CD14-positive monocyte (primary cell): ENCODE results near the gene USP3. TPM values are rescaled to one million over a fixed set of nuclear protein-coding genes. Genes with fewer than 3 reads are reported as not detected.

Experiments used
- DNase-seq, 3 donors: peaks; one replicate each; pipeline ENCODE4 v3.0.0-alpha.2; 2011 to 2022
- H2AFZ ChIP-seq: 2 replicates; pipeline ENCODE4 v1.6.0; 2012; ENCODE audit warnings: mild to moderate bottlenecking, low read depth, low read length, inconsistent platforms; ENCODE audit not compliant: insufficient read depth, poor library complexity, severe bottlenecking
- H3K27ac ChIP-seq, 2 donors: 1 replicate in 1 of 2; 2 replicates in 1 of 2; pipeline ENCODE4 v1.5.1; 2012 to 2013; ENCODE audit warnings: low read length in 2 of 2, control low read depth in 1 of 2, inconsistent platforms in 1 of 2, low read depth in 1 of 2, mild to moderate bottlenecking in 1 of 2
- H3K27me3 ChIP-seq, 2 donors: one replicate each; pipeline versions ENCODE4 v1.6.0 to v1.6.1; 2011 to 2013; ENCODE audit warnings: low read length in 2 of 2; ENCODE audit not compliant: control insufficient read depth in 2 of 2, insufficient read depth in 2 of 2
- H3K36me3 ChIP-seq, 2 donors: replicated peaks in 1 of 2; 1 replicate in 1 of 2; 2 replicates in 1 of 2; pipeline versions ENCODE4 v1.5.1 to v1.6.1; 2012 to 2013; ENCODE audit warnings: low read length in 2 of 2, control low read depth in 1 of 2, inconsistent platforms in 1 of 2, mild to moderate bottlenecking in 1 of 2; ENCODE audit not compliant: insufficient read depth in 2 of 2, control insufficient read depth in 1 of 2
- H3K4me1 ChIP-seq, 2 donors: 1 replicate in 1 of 2; 2 replicates in 1 of 2; pipeline versions ENCODE4 v1.5.1 to v1.6.1; 2012 to 2013; ENCODE audit warnings: low read length in 2 of 2, control low read depth in 1 of 2, inconsistent platforms in 1 of 2, mild to moderate bottlenecking in 1 of 2, moderate library complexity in 1 of 2; ENCODE audit not compliant: insufficient read depth in 2 of 2, control insufficient read depth in 1 of 2
- H3K4me2 ChIP-seq: replicated peaks from 2 replicates; pipeline ENCODE3; 2012; ENCODE audit warnings: low read length, moderate library complexity, mild to moderate bottlenecking; ENCODE audit not compliant: poor library complexity, severe bottlenecking; ENCODE audit errors: extremely low read depth
- H3K4me3 ChIP-seq, 3 experiments: fragments of 200-600 bp in 1 of 3; sonication (generic) in 1 of 3; replicated peaks in 1 of 3; 1 replicate in 2 of 3; 2 replicates in 1 of 3; pipeline ENCODE4 v1.5.1; 2011 to 2013; ENCODE audit warnings: low read length in 3 of 3, mild to moderate bottlenecking in 3 of 3, control low read depth in 2 of 3, low read depth in 2 of 3, inconsistent platforms in 1 of 3, moderate library complexity in 1 of 3
- H3K79me2 ChIP-seq: 2 replicates; pipeline ENCODE4 v1.6.0; 2012; ENCODE audit warnings: mild to moderate bottlenecking, control low read depth, inconsistent platforms, low read length, moderate library complexity; ENCODE audit not compliant: insufficient read depth
- H3K9ac ChIP-seq: 2 replicates; pipeline ENCODE4 v1.6.0; 2017; ENCODE audit warnings: low read length, mild to moderate bottlenecking; ENCODE audit not compliant: insufficient read depth, poor library complexity, severe bottlenecking
- H3K9me3 ChIP-seq, 2 donors: replicated peaks in 1 of 2; 1 replicate in 1 of 2; 2 replicates in 1 of 2; pipeline versions ENCODE4 v1.5.1 to v1.6.1; 2012 to 2013; ENCODE audit warnings: low read length in 2 of 2, control low read depth in 1 of 2; ENCODE audit not compliant: control insufficient read depth in 1 of 2, insufficient read depth in 1 of 2
- H4K20me1 ChIP-seq: 2 replicates; pipeline ENCODE4 v1.6.0; 2012; ENCODE audit warnings: mild to moderate bottlenecking, low read length, control low read depth, moderate library complexity; ENCODE audit not compliant: insufficient read depth
- H3K27ac Mint-ChIP-seq, 7 donors: one replicate each; pipeline ENCODE4 v1.8.0; 2020; ENCODE audit warnings: mild to moderate bottlenecking in 7 of 7, mixed read lengths in 7 of 7, moderate library complexity in 6 of 7, inconsistent platforms in 2 of 7
- H3K27me3 Mint-ChIP-seq, 3 donors: one replicate each; pipeline ENCODE4 v1.8.0; 2021 to 2022; ENCODE audit warnings: low read depth in 3 of 3, mild to moderate bottlenecking in 3 of 3, mixed read lengths in 3 of 3, moderate library complexity in 3 of 3, inconsistent platforms in 1 of 3
- H3K36me3 Mint-ChIP-seq, 2 donors: one replicate each; pipeline ENCODE4 v1.8.0; 2020; ENCODE audit warnings: mixed read lengths in 2 of 2, inconsistent platforms in 1 of 2, mild to moderate bottlenecking in 1 of 2
- H3K4me1 Mint-ChIP-seq: one replicate; pipeline ENCODE4 v1.8.0; 2020; ENCODE audit warnings: mild to moderate bottlenecking, mixed read lengths
- H3K4me3 Mint-ChIP-seq, 2 donors: one replicate each; pipeline ENCODE4 v1.8.0; 2020; ENCODE audit warnings: mild to moderate bottlenecking in 2 of 2, mixed read lengths in 2 of 2, moderate library complexity in 1 of 2
- H3K9me3 Mint-ChIP-seq, 7 donors: one replicate each; pipeline ENCODE4 v1.8.0; 2020 to 2022; ENCODE audit warnings: mixed read lengths in 7 of 7, mild to moderate bottlenecking in 6 of 7, moderate library complexity in 6 of 7, inconsistent platforms in 2 of 7
- CTCF ChIP-seq: fragments of 200-600 bp; IDR thresholded peaks from one replicate; pipeline ENCODE4 v1.8.0; 2022; ENCODE audit warnings: antibody characterized with exemption, mild to moderate bottlenecking
- WGBS: methylation state at CpG from one replicate; pipeline ENCODE4 v1.1.5; 2013; ENCODE audit warnings: missing lambda C conversion rate; ENCODE audit not compliant: insufficient coverage; 5-methylcytosine and 5-hydroxymethylcytosine counted together
- intact Hi-C, 2 donors: fragments of 100-400 bp; cut with micrococcal nuclease; formaldehyde crosslinking; loops; one replicate each; pipeline versions ENCODE4 v1.15.0 to v1.15.1; 2023
- polyA plus RNA-seq, 3 donors: library from polyadenylated mRNA; depleted of rRNA in 1 of 3; unstranded in 2 of 3; stranded (reverse) in 1 of 3; fragments of 300-500 nt in 2 of 3; fragments of >200 nt in 1 of 3; fragmentation: Illumina TruSeq in 2 of 3; gene quantifications; 1 replicate in 2 of 3; 2 replicates in 1 of 3; pipeline ENCODE4 v1.2.3, GENCODE V29; 2012 to 2021

The USP3 gene
- polyA plus RNA-seq, 3 donors, result 91.4 to 167 (median 122) TPM

DNA sequence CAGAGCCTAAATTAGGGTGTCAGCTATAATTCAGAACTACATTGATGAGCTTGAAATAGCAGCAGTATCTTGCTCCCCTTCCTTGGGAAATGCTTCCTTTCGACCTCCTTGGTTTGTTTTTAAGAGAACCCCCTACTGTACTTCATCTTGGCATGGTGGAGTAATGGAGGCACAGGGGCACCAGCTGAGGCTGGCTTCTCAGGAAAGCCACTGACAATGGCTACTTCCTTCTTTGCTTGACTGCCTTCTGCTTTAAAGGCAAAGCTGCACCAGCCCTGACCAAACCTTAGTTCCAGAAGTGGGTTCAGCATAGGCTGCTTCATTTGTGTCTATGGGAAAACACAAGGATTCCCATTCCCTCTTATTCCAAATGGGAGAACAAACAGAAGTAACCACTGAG is 91.3 kb downstream of the USP3 start:
- Mint-ChIP-seq H3K4me1 (peaks cover 40% of the 10 kb centered on the region), H3K9me3 (no peaks in the 10 kb centered on the region), H3K27ac (peak overlapping the region in 6 of 7 donors; percentile 7 to 61 (median 56)), H3K4me3 (no peak overlapping the region), H3K27me3 (peaks cover 0 to 5% (median 0%) of the 10 kb centered on the region in 3 donors), H3K36me3 (peaks cover 37 to 40% of the 10 kb centered on the region in 2 donors)
- H3K27me3 ChIP-seq, result no peaks in the 10 kb centered on the region
- H3K4me1 ChIP-seq, result peaks cover 16 to 18% of the 10 kb centered on the region in 2 donors
- DNase-seq, result no peak
- H3K79me2 ChIP-seq, result no peaks in the 10 kb centered on the region
- H3K9ac ChIP-seq, result no peak overlapping the region
- WGBS, result no CpG with 5 or more reads among the region's 1 CpG
- intact Hi-C loops, result loop anchor here (10.0 kb wide), 2 partner anchors 301 to 311 kb away; no protein-coding TSS in a partner anchor
- TF ChIP-seq CTCF, result no peak
- H2AFZ ChIP-seq, result no peak overlapping the region
- H3K9me3 ChIP-seq, result no peaks in the 10 kb centered on the region
- no peak overlapping the region for H3K4me3 ChIP-seq
- peaks cover 65% of the 10 kb centered on the region for H4K20me1 ChIP-seq
- no peak overlapping the region for H3K4me2 ChIP-seq
- H3K36me3 ChIP-seq, result peaks cover 37 to 41% of the 10 kb centered on the region in 2 donors
- H3K27ac ChIP-seq, result peak overlapping the region in 1 of 2 donors; percentile 36

DNA sequence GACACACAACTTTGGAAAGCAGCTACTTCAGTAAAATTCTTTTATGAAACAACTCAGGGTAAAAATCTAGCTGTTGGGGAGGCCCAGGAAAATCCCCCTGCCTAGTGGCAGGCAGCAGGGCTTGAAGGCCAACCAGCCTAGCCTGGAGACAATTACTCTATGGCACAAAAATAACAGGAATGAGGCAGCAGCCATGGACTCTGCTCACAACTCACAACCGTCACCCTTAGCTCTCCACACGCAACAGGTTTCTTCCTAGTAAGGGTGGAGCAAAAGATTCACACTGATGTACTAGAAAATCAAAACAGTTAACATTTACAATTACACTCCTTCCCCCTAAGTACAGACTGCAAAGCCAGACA is 92.3 kb downstream of the USP3 start:
- 100% methylated on average over 2 of the region's 2 CpGs for WGBS
- TF ChIP-seq CTCF, result no peak
- no peaks in the 10 kb centered on the region for H3K9me3 Mint-ChIP-seq
- H3K4me1 Mint-ChIP-seq, result peaks cover 44% of the 10 kb centered on the region
- H3K4me2 ChIP-seq, result no peak overlapping the region
- H3K27me3 ChIP-seq, result no peaks in the 10 kb centered on the region
- H3K79me2 ChIP-seq, result no peaks in the 10 kb centered on the region
- H3K4me1 ChIP-seq, result peaks cover 19 to 27% of the 10 kb centered on the region in 2 donors
- H3K36me3 Mint-ChIP-seq, result peaks cover 28 to 31% of the 10 kb centered on the region in 2 donors
- peaks cover 0 to 5% (median 0%) of the 10 kb centered on the region in 3 donors for H3K27me3 Mint-ChIP-seq
- no peak for DNase-seq
- no peak overlapping the region for H3K27ac ChIP-seq
- intact Hi-C loops, result loop anchor here (10.0 kb wide), 2 partner anchors 302 to 312 kb away; no protein-coding TSS in a partner anchor
- H2AFZ ChIP-seq, result no peak overlapping the region
- no peak overlapping the region for H3K4me3 ChIP-seq
- H3K9ac ChIP-seq, result no peak overlapping the region
- peaks cover 27 to 31% of the 10 kb centered on the region in 2 donors for H3K36me3 ChIP-seq
- no peak overlapping the region for H3K4me3 Mint-ChIP-seq
- H4K20me1 ChIP-seq, result peaks cover 55% of the 10 kb centered on the region
- H3K9me3 ChIP-seq, result no peaks in the 10 kb centered on the region
- H3K27ac Mint-ChIP-seq, result peak overlapping the region in 4 of 7 donors; percentile 21 to 61 (median 43)
